Common myeloid progenitor, CD34-positive (primary cell): ENCODE measurements around the gene ASS1.

Source experiments
- CTCF ChIA-PET: fragments of 350-600 bp; sonication (Branson Sonifier 250); formaldehyde crosslinking; loops from one replicate; lab custom pipeline; 2021; ENCODE audit warnings: antibody characterized with exemption; lab: Charles Lee
- POLR2A ChIA-PET: fragments of 350-600 bp; sonication (Branson Sonifier 250); formaldehyde crosslinking; loops from one replicate; lab custom pipeline; 2021; ENCODE audit warnings: antibody characterized with exemption; lab: Charles Lee
- DNase-seq, 3 donors: peaks; one replicate each; pipeline versions ENCODE4 v3.0.0 to v3.0.0-alpha.2; 2013
- H3K27ac ChIP-seq, 2 experiments: 1 replicate in 1 of 2; 2 replicates in 1 of 2; pipeline ENCODE4 v1.7.0; 2013; ENCODE audit warnings: inconsistent platforms in 2 of 2, low read length in 2 of 2, mild to moderate bottlenecking in 2 of 2, low read depth in 1 of 2, moderate library complexity in 1 of 2; ENCODE audit not compliant: severe bottlenecking in 2 of 2, insufficient read depth in 1 of 2, poor library complexity in 1 of 2
- H3K27me3 ChIP-seq, 5 experiments: replicated peaks in 2 of 5; 1 replicate in 3 of 5; 2 replicates in 2 of 5; pipeline versions ENCODE4 v1.6.1 to v1.7.0; 2013; ENCODE audit warnings: low read length in 4 of 5, mild to moderate bottlenecking in 2 of 5, moderate library complexity in 2 of 5, inconsistent platforms in 1 of 5; ENCODE audit not compliant: insufficient read depth in 5 of 5, control insufficient read depth in 4 of 5
- H3K36me3 ChIP-seq, 4 experiments: 1 replicate in 2 of 4; 2 replicates in 2 of 4; pipeline versions ENCODE4 v1.6.1 to v1.7.0; 2013; ENCODE audit warnings: low read length in 3 of 4, control low read depth in 1 of 4, mild to moderate bottlenecking in 1 of 4; ENCODE audit not compliant: control insufficient read depth in 4 of 4, insufficient read depth in 4 of 4
- H3K4me1 ChIP-seq, 4 experiments: 1 replicate in 3 of 4; 2 replicates in 1 of 4; pipeline versions ENCODE4 v1.6.1 to v1.7.1; 2013; ENCODE audit warnings: low read length in 3 of 4, mild to moderate bottlenecking in 3 of 4, control low read depth in 1 of 4, inconsistent platforms in 1 of 4, moderate library complexity in 1 of 4; ENCODE audit not compliant: control insufficient read depth in 4 of 4, insufficient read depth in 4 of 4; ENCODE audit errors: control extremely low read depth in 1 of 4
- H3K4me3 ChIP-seq, 7 experiments: 1 replicate in 4 of 7; 2 replicates in 3 of 7; pipeline versions ENCODE4 v1.5.1 to v1.7.0; 2013; ENCODE audit warnings: mild to moderate bottlenecking in 7 of 7, low read length in 6 of 7, moderate library complexity in 6 of 7, inconsistent platforms in 2 of 7, low read depth in 2 of 7, control low read depth in 1 of 7; ENCODE audit not compliant: insufficient read depth in 4 of 7, control insufficient read depth in 1 of 7; ENCODE audit errors: extremely low read depth in 1 of 7
- H3K9me3 ChIP-seq, 5 experiments: 1 replicate in 4 of 5; 2 replicates in 1 of 5; pipeline versions ENCODE4 v1.6.1 to v1.7.1; 2013; ENCODE audit warnings: low read length in 4 of 5, mild to moderate bottlenecking in 2 of 5, inconsistent platforms in 1 of 5, low read depth in 1 of 5, moderate library complexity in 1 of 5; ENCODE audit not compliant: control insufficient read depth in 4 of 5, insufficient read depth in 2 of 5; ENCODE audit errors: control extremely low read depth in 1 of 5
- WGBS: methylation state at CpG from one replicate; pipeline ENCODE4 v1.1.5; 2013; ENCODE audit not compliant: insufficient coverage; 5-methylcytosine and 5-hydroxymethylcytosine counted together

The ASS1 gene

DNA sequence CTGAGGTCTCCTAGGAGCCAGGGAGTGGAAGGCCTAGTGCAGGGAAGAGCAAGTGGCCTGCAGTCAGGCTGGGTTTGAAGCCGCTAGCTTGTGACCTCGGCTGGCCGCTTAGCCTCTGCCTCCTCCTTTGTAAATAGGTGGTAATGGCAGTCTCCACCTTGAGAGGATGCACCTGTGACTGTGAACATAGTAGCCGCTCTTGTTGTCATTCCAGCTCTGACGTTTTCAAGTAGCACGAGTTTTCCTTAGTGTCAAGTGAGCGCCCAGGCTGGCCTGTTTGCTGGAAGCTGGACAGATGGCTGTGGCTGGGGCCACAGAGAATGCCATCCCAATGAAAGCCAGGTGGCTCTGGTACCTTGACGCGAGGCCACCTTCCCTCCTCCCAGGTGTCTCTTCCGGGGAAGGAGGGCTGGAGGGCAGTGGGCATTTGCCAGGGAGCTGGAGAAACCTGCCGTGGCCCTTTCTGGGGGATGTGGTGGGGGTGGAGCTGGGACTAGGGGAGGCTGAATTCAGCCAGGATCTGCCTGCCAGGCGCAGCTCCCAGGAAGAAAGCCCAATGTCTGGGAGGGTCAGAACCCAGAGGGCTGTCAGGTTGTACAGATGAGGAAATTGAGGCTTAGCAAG lies 2.5 kb downstream of the ASS1 start:
- Histone ChIP-seq H3K27me3 (peaks cover 0 to 85% (median 23%) of the 10 kb centered on the region in 5 experiments), H3K4me3 (no peak overlapping the region), H3K27ac (no peak overlapping the region), H3K9me3 (no peaks in the 10 kb centered on the region), H3K36me3 (no peaks in the 10 kb centered on the region), H3K4me1 (peaks cover 0 to 17% (median 11%) of the 10 kb centered on the region in 4 experiments)
- no peak for DNase-seq
- ChIA-PET POLR2A (no interaction called here), CTCF (interaction anchor here (0.7 to 1.8 kb wide), 4 partner anchors 11 to 235 kb away, joined by 3 to 6 read pairs (median 4); no protein-coding TSS in a partner anchor)
- 93% methylated on average over 9 of the region's 12 CpGs for WGBS

DNA sequence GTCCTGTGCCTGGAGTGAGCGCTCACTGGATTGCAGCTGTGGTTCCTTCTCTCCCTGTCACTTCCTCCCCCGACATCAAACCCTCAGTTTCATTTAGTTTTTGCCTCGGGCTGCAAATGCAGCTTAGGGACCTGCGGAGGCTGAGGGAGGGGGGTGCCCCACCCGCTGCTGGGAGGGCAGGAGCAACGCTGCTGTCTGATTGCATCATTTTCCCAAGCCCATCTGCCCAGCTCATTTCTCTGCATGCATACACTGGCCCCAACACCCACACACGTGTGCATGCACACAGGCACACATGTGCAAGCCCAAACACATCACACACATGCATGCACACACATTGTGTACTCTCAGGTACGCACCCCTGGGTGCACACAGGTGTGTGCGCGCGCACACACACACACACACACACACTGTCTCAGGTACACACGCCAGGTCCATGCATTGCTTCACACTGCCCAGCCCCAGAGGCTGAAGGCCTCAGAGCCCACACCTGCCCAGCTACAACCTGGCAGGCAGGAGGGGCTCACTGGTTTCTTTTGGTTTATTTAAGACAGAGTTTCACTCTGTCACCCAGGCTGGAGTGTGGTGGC lies 3.4 kb downstream of the ASS1 start:
- no peaks in the 10 kb centered on the region for H3K9me3 ChIP-seq
- DNase-seq: no peak
- H3K36me3 ChIP-seq: no peaks in the 10 kb centered on the region
- H3K4me3 ChIP-seq: no peak overlapping the region
- H3K4me1 ChIP-seq: peaks cover 0 to 17% (median 11%) of the 10 kb centered on the region in 4 experiments
- ChIA-PET CTCF (interaction anchor here (1.0 to 1.8 kb wide), 4 partner anchors 10 to 22 kb away, joined by 3 to 6 read pairs (median 3); no protein-coding TSS in a partner anchor), POLR2A (interaction anchor here (0.6 to 0.7 kb wide), 2 partner anchors 200 to 580 kb away, joined by 5 to 6 read pairs; no protein-coding TSS in a partner anchor)
- 96% methylated on average over 5 of the region's 12 CpGs for WGBS
- peaks cover 0 to 81% (median 26%) of the 10 kb centered on the region in 5 experiments for H3K27me3 ChIP-seq
- H3K27ac ChIP-seq: no peak overlapping the region

DNA sequence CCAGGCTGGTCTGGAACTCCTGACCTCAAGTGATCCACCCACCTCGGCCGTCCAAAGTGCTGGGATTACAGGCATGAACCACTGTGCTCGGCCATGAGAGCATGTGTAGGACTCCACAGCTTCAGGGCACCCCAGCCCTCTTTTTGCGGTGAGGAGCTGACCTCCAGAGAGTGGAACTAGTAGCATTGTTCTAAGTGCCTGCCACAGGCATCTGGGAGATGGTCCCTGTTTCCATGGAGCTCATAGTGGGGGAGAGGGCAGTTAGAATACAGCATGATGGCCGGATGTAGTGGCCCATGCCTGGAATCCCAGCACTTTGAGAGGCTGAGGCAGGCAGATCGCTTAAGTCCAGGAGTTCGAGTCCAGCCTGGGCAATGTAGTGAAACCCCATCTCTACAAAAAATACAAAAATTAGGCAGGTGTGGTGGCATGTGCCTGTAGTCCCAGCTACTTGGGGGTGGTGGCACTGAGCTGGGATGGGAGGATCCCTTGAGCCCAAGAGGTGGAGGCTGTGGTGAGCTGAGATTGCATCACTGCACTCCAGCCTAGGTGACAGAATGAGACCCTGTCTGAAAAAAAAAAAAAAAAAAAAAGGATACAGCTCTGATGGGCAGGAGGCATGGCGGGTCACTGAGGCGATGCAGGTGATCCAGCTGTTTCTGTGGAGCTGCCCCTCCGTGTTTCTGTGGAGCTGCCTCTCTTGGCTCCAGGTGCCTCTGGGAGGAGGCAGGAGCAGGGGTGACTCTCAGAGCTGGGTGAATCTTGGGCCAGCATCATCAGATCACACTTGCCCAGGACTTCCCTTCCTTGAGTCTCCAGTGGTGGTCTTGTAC lies 4.2 kb downstream of the ASS1 start:
- no peak for DNase-seq

DNA sequence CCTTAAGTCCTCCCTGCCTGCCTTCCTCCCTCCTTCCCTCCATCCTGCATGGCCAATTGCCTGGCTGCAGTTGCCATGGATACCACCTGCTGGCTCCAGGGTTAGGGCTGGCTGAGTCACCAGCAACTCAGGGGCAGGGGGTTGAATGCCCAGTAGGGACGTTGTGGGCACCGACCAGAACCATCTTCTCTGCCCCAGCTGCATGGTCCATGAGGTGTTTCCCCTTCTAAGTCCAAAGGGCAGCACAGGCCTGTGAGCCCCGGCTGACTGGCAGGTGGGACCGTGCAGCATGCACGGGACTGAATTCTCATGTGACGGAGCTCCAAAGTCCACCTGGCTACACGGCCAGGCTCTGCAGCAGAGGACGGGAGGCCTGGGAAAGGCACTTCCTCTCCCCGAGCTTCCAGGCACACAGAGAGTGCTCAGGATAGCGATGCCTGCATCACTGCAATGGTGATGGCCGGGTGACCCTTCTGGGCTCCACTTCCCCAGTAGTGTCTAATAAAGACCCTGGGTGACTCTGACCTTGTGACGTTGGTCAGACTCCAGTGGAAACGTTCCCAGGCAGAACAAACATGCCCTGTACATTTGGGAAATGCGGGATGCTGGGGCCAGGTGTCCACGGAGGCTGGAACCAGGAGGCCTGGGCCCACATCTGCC lies 5.7 kb downstream of the ASS1 start:
- POLR2A ChIA-PET: no interaction called here
- Histone ChIP-seq H3K4me1 (peaks cover 0 to 6% (median 3%) of the 10 kb centered on the region in 4 experiments), H3K9me3 (no peaks in the 10 kb centered on the region), H3K27me3 (peaks cover 0 to 58% (median 19%) of the 10 kb centered on the region in 5 experiments), H3K4me3 (no peak overlapping the region), H3K27ac (no peak overlapping the region), H3K36me3 (no peaks in the 10 kb centered on the region)
- no peak for DNase-seq
- CTCF ChIA-PET: no interaction called here
- WGBS: 79% methylated on average over 15 of the region's 15 CpGs

More for the DNA sequence above, 4.2 kb downstream of the ASS1 start:
- Histone ChIP-seq H3K27ac (no peak overlapping the region), H3K9me3 (no peaks in the 10 kb centered on the region), H3K36me3 (no peaks in the 10 kb centered on the region), H3K27me3 (peaks cover 0 to 72% (median 29%) of the 10 kb centered on the region in 5 experiments), H3K4me3 (no peak overlapping the region), H3K4me1 (peaks cover 0 to 17% (median 11%) of the 10 kb centered on the region in 4 experiments)
- 93% methylated on average over 9 of the region's 10 CpGs for WGBS
- CTCF ChIA-PET: interaction anchor here (1.0 to 1.8 kb wide), 3 partner anchors 11 to 23 kb away, joined by 3 to 6 read pairs (median 3); no protein-coding TSS in a partner anchor
- POLR2A ChIA-PET: interaction anchor here (0.6 to 0.7 kb wide), 2 partner anchors 199 to 579 kb away, joined by 5 to 6 read pairs; no protein-coding TSS in a partner anchor

DNA sequence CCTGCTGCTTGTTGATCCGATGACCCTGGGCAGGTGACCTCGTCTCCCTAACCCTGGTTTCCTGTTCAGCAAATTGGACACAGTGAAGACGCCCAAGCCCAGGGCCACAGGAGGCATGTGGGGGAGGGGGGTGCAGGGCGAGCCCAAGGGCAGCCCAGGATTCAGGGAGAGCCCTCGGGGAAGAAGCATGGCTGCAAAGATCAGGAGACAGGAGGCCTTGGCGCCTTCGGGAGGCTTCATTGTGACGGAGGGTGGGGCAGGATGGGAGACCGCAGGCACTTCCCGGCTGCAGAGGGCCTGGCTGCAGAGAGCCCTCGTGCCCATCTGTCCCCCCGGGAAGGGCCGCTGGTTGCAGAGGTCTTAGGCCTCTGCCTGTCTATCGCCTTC lies 6.2 kb downstream of the ASS1 start:
- POLR2A ChIA-PET: no interaction called here
- 65% methylated on average over 13 of the region's 14 CpGs for WGBS
- Histone ChIP-seq H3K27ac (no peak overlapping the region), H3K4me3 (no peak overlapping the region), H3K9me3 (no peaks in the 10 kb centered on the region), H3K27me3 (peaks cover 0 to 57% (median 16%) of the 10 kb centered on the region in 5 experiments), H3K4me1 (peaks cover 0 to 4% (median 2%) of the 10 kb centered on the region in 4 experiments), H3K36me3 (no peaks in the 10 kb centered on the region)
- no peak for DNase-seq
- CTCF ChIA-PET: no interaction called here

DNA sequence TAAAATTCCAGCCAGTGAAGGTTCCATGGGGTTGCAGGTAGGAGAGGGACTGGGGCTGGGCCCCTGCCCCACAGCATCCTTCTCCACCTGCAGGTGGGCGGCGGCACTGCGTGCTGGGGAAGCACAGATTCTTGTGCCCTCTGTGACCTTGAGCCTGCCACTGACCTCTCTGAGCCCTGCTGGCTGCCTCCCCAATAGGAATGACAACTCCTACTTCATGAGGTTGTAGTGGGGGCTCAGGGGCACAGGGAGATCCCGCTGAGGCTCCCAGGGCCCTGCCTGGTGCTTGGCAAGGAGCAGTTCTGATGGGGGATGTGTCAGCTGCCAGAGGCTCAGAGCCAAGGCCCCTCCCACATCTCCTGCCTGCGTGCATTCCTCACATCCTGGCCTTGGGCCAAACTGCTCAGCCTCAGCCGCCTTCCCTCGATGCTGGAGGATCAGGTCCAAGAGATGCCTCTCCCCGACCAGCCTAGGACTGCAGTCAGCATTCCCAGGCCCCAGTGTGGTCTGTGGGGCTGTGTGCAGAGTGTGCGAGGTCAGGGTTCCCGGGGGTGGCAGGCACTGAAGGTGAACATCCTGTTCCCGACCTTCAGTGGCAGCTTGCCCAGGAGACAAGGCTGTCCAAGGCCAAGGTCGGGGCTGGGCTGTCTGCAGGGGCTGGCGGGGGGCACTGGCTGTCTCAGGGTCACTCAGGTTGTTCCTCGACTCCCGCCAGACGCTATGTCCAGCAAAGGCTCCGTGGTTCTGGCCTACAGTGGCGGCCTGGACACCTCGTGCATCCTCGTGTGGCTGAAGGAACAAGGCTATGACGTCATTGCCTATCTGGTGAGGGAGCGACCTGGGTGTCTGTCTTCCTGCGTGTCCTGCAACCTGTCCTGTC lies 7.0 kb downstream of the ASS1 start:
- POLR2A ChIA-PET: no interaction called here
- CTCF ChIA-PET: no interaction called here

More for the DNA sequence above, 7.0 kb downstream of the ASS1 start:
- peaks cover 0 to 4% (median 2%) of the 10 kb centered on the region in 4 experiments for H3K4me1 ChIP-seq
- H3K4me3 ChIP-seq: no peak overlapping the region
- no peaks in the 10 kb centered on the region for H3K9me3 ChIP-seq
- peaks cover 0 to 51% (median 13%) of the 10 kb centered on the region in 5 experiments for H3K27me3 ChIP-seq
- no peak overlapping the region for H3K27ac ChIP-seq
- WGBS: 55% methylated on average over 23 of the region's 23 CpGs
- DNase-seq: peak; percentile 34 to 62 (median 58)
- H3K36me3 ChIP-seq: no peaks in the 10 kb centered on the region
